CD14-positive monocyte (primary cell): Measurements from ENCODE around the gene ALAS1. TPM values are rescaled to one million over a fixed set of nuclear protein-coding genes. Genes with fewer than 3 reads are reported as not detected.

ENCODE experiments used
- DNase-seq, 3 donors: peaks; one replicate each; pipeline ENCODE4 v3.0.0-alpha.2; 2011 to 2022
- H2AFZ ChIP-seq: 2 replicates; pipeline ENCODE4 v1.6.0; 2012; ENCODE audit warnings: mild to moderate bottlenecking, low read depth, low read length, inconsistent platforms; ENCODE audit not compliant: insufficient read depth, poor library complexity, severe bottlenecking
- H3K27ac ChIP-seq, 2 donors: 1 replicate in 1 of 2; 2 replicates in 1 of 2; pipeline ENCODE4 v1.5.1; 2012 to 2013; ENCODE audit warnings: low read length in 2 of 2, control low read depth in 1 of 2, inconsistent platforms in 1 of 2, low read depth in 1 of 2, mild to moderate bottlenecking in 1 of 2
- H3K27me3 ChIP-seq, 2 donors: one replicate each; pipeline versions ENCODE4 v1.6.0 to v1.6.1; 2011 to 2013; ENCODE audit warnings: low read length in 2 of 2; ENCODE audit not compliant: control insufficient read depth in 2 of 2, insufficient read depth in 2 of 2
- H3K36me3 ChIP-seq, 2 donors: replicated peaks in 1 of 2; 1 replicate in 1 of 2; 2 replicates in 1 of 2; pipeline versions ENCODE4 v1.5.1 to v1.6.1; 2012 to 2013; ENCODE audit warnings: low read length in 2 of 2, control low read depth in 1 of 2, inconsistent platforms in 1 of 2, mild to moderate bottlenecking in 1 of 2; ENCODE audit not compliant: insufficient read depth in 2 of 2, control insufficient read depth in 1 of 2
- H3K4me1 ChIP-seq, 2 donors: 1 replicate in 1 of 2; 2 replicates in 1 of 2; pipeline versions ENCODE4 v1.5.1 to v1.6.1; 2012 to 2013; ENCODE audit warnings: low read length in 2 of 2, control low read depth in 1 of 2, inconsistent platforms in 1 of 2, mild to moderate bottlenecking in 1 of 2, moderate library complexity in 1 of 2; ENCODE audit not compliant: insufficient read depth in 2 of 2, control insufficient read depth in 1 of 2
- H3K4me2 ChIP-seq: replicated peaks from 2 replicates; pipeline ENCODE3; 2012; ENCODE audit warnings: low read length, moderate library complexity, mild to moderate bottlenecking; ENCODE audit not compliant: poor library complexity, severe bottlenecking; ENCODE audit errors: extremely low read depth
- H3K4me3 ChIP-seq, 3 experiments: fragments of 200-600 bp in 1 of 3; sonication (generic) in 1 of 3; replicated peaks in 1 of 3; 1 replicate in 2 of 3; 2 replicates in 1 of 3; pipeline ENCODE4 v1.5.1; 2011 to 2013; ENCODE audit warnings: low read length in 3 of 3, mild to moderate bottlenecking in 3 of 3, control low read depth in 2 of 3, low read depth in 2 of 3, inconsistent platforms in 1 of 3, moderate library complexity in 1 of 3
- H3K79me2 ChIP-seq: 2 replicates; pipeline ENCODE4 v1.6.0; 2012; ENCODE audit warnings: mild to moderate bottlenecking, control low read depth, inconsistent platforms, low read length, moderate library complexity; ENCODE audit not compliant: insufficient read depth
- H3K9ac ChIP-seq: 2 replicates; pipeline ENCODE4 v1.6.0; 2017; ENCODE audit warnings: low read length, mild to moderate bottlenecking; ENCODE audit not compliant: insufficient read depth, poor library complexity, severe bottlenecking
- H3K9me3 ChIP-seq, 2 donors: replicated peaks in 1 of 2; 1 replicate in 1 of 2; 2 replicates in 1 of 2; pipeline versions ENCODE4 v1.5.1 to v1.6.1; 2012 to 2013; ENCODE audit warnings: low read length in 2 of 2, control low read depth in 1 of 2; ENCODE audit not compliant: control insufficient read depth in 1 of 2, insufficient read depth in 1 of 2
- H4K20me1 ChIP-seq: 2 replicates; pipeline ENCODE4 v1.6.0; 2012; ENCODE audit warnings: mild to moderate bottlenecking, low read length, control low read depth, moderate library complexity; ENCODE audit not compliant: insufficient read depth
- H3K27ac Mint-ChIP-seq, 7 donors: one replicate each; pipeline ENCODE4 v1.8.0; 2020; ENCODE audit warnings: mild to moderate bottlenecking in 7 of 7, mixed read lengths in 7 of 7, moderate library complexity in 6 of 7, inconsistent platforms in 2 of 7
- H3K27me3 Mint-ChIP-seq, 3 donors: one replicate each; pipeline ENCODE4 v1.8.0; 2021 to 2022; ENCODE audit warnings: low read depth in 3 of 3, mild to moderate bottlenecking in 3 of 3, mixed read lengths in 3 of 3, moderate library complexity in 3 of 3, inconsistent platforms in 1 of 3
- H3K36me3 Mint-ChIP-seq, 2 donors: one replicate each; pipeline ENCODE4 v1.8.0; 2020; ENCODE audit warnings: mixed read lengths in 2 of 2, inconsistent platforms in 1 of 2, mild to moderate bottlenecking in 1 of 2
- H3K4me1 Mint-ChIP-seq: one replicate; pipeline ENCODE4 v1.8.0; 2020; ENCODE audit warnings: mild to moderate bottlenecking, mixed read lengths
- H3K4me3 Mint-ChIP-seq, 2 donors: one replicate each; pipeline ENCODE4 v1.8.0; 2020; ENCODE audit warnings: mild to moderate bottlenecking in 2 of 2, mixed read lengths in 2 of 2, moderate library complexity in 1 of 2
- H3K9me3 Mint-ChIP-seq, 7 donors: one replicate each; pipeline ENCODE4 v1.8.0; 2020 to 2022; ENCODE audit warnings: mixed read lengths in 7 of 7, mild to moderate bottlenecking in 6 of 7, moderate library complexity in 6 of 7, inconsistent platforms in 2 of 7
- WGBS: methylation state at CpG from one replicate; pipeline ENCODE4 v1.1.5; 2013; ENCODE audit warnings: missing lambda C conversion rate; ENCODE audit not compliant: insufficient coverage; 5-methylcytosine and 5-hydroxymethylcytosine counted together
- intact Hi-C, 2 donors: fragments of 100-400 bp; cut with micrococcal nuclease; formaldehyde crosslinking; loops; one replicate each; pipeline versions ENCODE4 v1.15.0 to v1.15.1; 2023
- polyA plus RNA-seq, 3 donors: library from polyadenylated mRNA; depleted of rRNA in 1 of 3; unstranded in 2 of 3; stranded (reverse) in 1 of 3; fragments of 300-500 nt in 2 of 3; fragments of >200 nt in 1 of 3; fragmentation: Illumina TruSeq in 2 of 3; gene quantifications; 1 replicate in 2 of 3; 2 replicates in 1 of 3; pipeline ENCODE4 v1.2.3, GENCODE V29; 2012 to 2021
- TF ChIP-seq, protein P1 (sequence below): fragments of 200-600 bp; IDR thresholded peaks from one replicate; pipeline ENCODE4 v1.8.0; 2022; ENCODE audit warnings: antibody characterized with exemption, mild to moderate bottlenecking

Gene ALAS1
- polyA plus RNA-seq, 3 donors: 20.9 to 84.7 (median 38.7) TPM

DNA sequence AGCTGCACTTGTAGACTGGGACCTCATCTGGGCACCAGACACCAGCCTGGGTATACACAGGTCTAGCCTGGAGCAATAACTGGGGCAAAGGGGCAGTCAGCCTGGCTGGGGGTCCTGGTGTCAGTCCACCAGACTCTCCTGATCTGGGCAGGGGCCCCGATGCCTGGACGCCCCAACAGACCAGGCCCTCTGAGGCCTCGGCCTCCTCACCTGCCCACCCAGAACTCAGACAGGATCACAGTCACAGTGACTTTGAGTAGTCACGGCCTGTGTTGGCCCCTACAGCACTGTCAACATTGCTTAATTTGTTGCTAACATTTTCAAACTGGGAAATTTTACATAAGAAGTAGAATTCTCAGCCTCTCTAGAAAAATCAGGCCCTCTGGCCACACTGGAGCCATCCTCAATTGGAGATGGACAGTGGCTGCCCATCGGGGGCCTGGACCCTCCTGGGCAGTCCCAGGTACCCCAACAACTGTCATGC, 35.2 kb downstream of the ALAS1 start:
- TF ChIP-seq, protein P1, sequence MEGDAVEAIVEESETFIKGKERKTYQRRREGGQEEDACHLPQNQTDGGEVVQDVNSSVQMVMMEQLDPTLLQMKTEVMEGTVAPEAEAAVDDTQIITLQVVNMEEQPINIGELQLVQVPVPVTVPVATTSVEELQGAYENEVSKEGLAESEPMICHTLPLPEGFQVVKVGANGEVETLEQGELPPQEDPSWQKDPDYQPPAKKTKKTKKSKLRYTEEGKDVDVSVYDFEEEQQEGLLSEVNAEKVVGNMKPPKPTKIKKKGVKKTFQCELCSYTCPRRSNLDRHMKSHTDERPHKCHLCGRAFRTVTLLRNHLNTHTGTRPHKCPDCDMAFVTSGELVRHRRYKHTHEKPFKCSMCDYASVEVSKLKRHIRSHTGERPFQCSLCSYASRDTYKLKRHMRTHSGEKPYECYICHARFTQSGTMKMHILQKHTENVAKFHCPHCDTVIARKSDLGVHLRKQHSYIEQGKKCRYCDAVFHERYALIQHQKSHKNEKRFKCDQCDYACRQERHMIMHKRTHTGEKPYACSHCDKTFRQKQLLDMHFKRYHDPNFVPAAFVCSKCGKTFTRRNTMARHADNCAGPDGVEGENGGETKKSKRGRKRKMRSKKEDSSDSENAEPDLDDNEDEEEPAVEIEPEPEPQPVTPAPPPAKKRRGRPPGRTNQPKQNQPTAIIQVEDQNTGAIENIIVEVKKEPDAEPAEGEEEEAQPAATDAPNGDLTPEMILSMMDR: peak; percentile 6
- peaks cover 62 to 80% of the 10 kb centered on the region in 2 donors for H3K36me3 Mint-ChIP-seq
- intact Hi-C loops: no loop called here
- Histone ChIP-seq H3K9ac (no peak overlapping the region), H3K27me3 (no peaks in the 10 kb centered on the region), H3K4me1 (peaks cover 31 to 61% of the 10 kb centered on the region in 2 donors), H3K4me2 (no peak overlapping the region), H3K36me3 (peaks cover 67 to 77% of the 10 kb centered on the region in 2 donors), H3K9me3 (no peaks in the 10 kb centered on the region), H3K79me2 (peaks cover 71% of the 10 kb centered on the region), H2AFZ (no peak overlapping the region), H4K20me1 (peaks cover 98% of the 10 kb centered on the region), H3K27ac (no peak overlapping the region), H3K4me3 (no peak overlapping the region)
- DNase-seq: no peak
- no peaks in the 10 kb centered on the region for H3K9me3 Mint-ChIP-seq
- H3K4me3 Mint-ChIP-seq: no peak overlapping the region
- no peaks in the 10 kb centered on the region for H3K27me3 Mint-ChIP-seq
- peaks cover 43% of the 10 kb centered on the region for H3K4me1 Mint-ChIP-seq
- WGBS: 96% methylated on average over 4 of the region's 5 CpGs
- H3K27ac Mint-ChIP-seq: peak overlapping the region in 6 of 7 donors; percentile 14 to 77 (median 42)

DNA sequence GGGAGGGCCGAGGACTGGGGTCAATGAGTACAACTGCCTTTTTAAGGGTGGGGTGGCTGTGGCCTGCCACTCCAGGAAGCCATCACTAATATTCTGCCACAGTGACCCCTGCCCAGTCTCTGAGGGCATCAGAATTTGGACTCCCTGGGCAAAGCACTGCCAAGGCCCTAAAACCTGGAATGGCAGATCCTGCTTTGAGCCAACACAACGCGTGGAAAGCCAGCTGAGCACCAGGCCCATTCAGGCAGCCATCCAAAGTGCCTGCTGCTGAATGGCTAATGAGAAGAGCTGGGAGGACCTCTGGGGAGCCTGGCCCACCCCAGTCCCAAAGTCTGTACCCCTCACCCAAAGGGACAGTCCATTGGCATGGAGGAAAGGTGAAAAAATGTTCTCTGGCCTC, 36.0 kb downstream of the ALAS1 start:
- peaks cover 95% of the 10 kb centered on the region for H4K20me1 ChIP-seq
- Mint-ChIP-seq H3K27me3 (no peaks in the 10 kb centered on the region), H3K4me1 (peaks cover 47% of the 10 kb centered on the region), H3K9me3 (no peaks in the 10 kb centered on the region), H3K4me3 (no peak overlapping the region), H3K36me3 (peaks cover 54 to 72% of the 10 kb centered on the region in 2 donors), H3K27ac (peak overlapping the region in 6 of 7 donors; percentile 14 to 87 (median 59))
- TF ChIP-seq, protein P1: no peak
- peaks cover 35 to 67% of the 10 kb centered on the region in 2 donors for H3K4me1 ChIP-seq
- peaks cover 58 to 69% of the 10 kb centered on the region in 2 donors for H3K36me3 ChIP-seq
- H3K27ac ChIP-seq: peak overlapping the region in 1 of 2 donors; percentile 49
- DNase-seq: no peak
- no peak overlapping the region for H3K9ac ChIP-seq
- no peak overlapping the region for H3K4me2 ChIP-seq
- no peaks in the 10 kb centered on the region for H3K9me3 ChIP-seq
- H2AFZ ChIP-seq: no peak overlapping the region
- H3K27me3 ChIP-seq: no peaks in the 10 kb centered on the region
- H3K79me2 ChIP-seq: peaks cover 79% of the 10 kb centered on the region
- no peak overlapping the region for H3K4me3 ChIP-seq
- intact Hi-C loops: no loop called here
- no CpG with 5 or more reads among the region's 3 CpGs for WGBS
